ENCODE measurements around the gene ZFP57. TPM values are rescaled to one million over a fixed set of nuclear protein-coding genes. Genes with fewer than 3 reads are reported as not detected.
"Not testable (repeated sequence)": the region's sequence is repeated elsewhere in the genome, so short reads cannot be mapped to it uniquely, and the experiment has no call there.

The ZFP57 gene
- total RNA-seq, 4 donors from 2014 or later: 4.7 to 6.2 TPM; not detected in 2

DNA sequence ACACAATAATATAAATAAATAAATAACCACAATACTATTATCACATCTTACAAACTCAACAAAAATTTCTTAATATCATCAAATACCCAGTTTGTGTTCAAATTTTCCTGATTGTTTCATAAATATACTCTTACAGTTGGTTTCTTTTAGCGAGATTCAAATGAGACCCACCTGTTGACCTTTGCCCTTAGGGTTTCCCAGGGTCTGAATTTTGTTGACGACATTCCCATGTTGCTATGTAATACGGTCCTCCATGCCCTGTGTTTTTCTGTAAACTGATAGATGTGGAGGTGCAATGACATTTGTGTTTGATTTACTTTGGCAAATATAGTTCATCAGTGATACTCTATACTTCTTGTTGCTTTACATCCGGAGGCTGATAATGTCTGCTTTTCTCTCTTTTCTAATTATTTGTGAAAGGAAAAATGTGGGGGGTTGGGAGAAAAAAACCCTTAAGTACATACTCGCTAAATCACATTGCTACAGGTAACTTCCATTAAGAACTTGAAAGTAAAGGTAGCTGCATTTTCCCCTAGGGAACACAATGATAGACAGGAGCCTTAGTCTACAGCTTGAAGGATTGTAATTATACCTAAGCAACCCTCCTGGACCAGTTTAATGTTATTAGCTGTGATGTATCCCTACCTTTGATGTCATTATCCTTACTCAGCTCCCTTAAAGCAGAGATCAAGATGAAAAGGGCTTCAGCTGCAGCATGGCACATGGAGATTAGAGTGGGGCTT lies 17.5 kb downstream of the ZFP57 start:
- WGBS, 2 donors (ENCODE audit: low coverage in 1 of 2): 60 to 65% methylated on average over 5 of the region's 5 CpGs
- TF ChIP-seq POLR2A (IDR thresholded peaks at IDR 0.05) (no peak), POLR2AphosphoS5 (IDR thresholded peaks at IDR 0.05) (no peak), EP300 (IDR thresholded peaks at IDR 0.05) (no peak)
- TF ChIP-seq, protein P1, sequence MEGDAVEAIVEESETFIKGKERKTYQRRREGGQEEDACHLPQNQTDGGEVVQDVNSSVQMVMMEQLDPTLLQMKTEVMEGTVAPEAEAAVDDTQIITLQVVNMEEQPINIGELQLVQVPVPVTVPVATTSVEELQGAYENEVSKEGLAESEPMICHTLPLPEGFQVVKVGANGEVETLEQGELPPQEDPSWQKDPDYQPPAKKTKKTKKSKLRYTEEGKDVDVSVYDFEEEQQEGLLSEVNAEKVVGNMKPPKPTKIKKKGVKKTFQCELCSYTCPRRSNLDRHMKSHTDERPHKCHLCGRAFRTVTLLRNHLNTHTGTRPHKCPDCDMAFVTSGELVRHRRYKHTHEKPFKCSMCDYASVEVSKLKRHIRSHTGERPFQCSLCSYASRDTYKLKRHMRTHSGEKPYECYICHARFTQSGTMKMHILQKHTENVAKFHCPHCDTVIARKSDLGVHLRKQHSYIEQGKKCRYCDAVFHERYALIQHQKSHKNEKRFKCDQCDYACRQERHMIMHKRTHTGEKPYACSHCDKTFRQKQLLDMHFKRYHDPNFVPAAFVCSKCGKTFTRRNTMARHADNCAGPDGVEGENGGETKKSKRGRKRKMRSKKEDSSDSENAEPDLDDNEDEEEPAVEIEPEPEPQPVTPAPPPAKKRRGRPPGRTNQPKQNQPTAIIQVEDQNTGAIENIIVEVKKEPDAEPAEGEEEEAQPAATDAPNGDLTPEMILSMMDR (IDR thresholded peaks at IDR 0.05): no peak
- Histone ChIP-seq H3K27me3 (peaks cover 13% of the 10 kb centered on the region), H3K4me3 (no peak overlapping the region), H3K27ac (no peak overlapping the region), H3K9me3 (no peaks in the 10 kb centered on the region), H3K36me3 (no peaks in the 10 kb centered on the region), H3K4me1 (no peaks in the 10 kb centered on the region)
- ATAC-seq: no peak

DNA sequence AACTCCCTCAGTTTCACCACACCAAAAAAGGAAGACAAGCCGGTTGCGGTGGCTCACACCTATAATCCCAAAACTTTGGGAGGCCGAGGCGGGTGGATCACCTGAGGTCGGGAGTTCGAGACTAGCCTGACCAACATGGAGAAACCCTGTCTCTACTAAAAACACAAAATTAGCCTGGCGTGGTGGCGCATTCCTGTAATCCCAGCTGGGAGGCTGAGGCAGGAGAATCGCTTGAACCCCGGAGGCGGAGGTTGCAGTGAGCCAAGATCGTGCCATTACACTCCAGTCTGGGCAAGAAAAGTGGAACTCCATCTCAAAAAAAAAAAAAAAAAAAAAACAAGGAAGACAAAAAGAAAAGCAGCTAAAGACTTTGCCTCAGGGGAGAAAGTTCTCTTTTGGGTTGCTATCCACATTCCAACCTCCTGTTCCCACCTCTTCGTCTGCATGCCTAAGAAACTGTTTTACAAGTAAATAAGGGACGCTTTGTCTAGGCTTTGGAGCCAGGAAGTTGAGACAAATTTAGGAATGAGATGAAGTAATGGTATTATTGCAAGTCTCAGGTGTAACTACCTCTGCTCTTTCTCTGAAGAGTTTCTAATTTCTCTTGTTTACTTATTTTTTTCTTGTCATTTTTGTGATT lies 19.3 kb downstream of the ZFP57 start:
- not testable (repeated sequence) for H3K4me1 ChIP-seq, ATAC-seq, H3K36me3 ChIP-seq, H3K9me3 ChIP-seq, H3K27ac ChIP-seq, H3K4me3 ChIP-seq
- peaks cover 13% of the 10 kb centered on the region for H3K27me3 ChIP-seq
- 46% methylated on average over 6 to 7 of the region's 14 CpGs for WGBS, 2 donors (ENCODE audit: low coverage in 1 of 2)

DNA sequence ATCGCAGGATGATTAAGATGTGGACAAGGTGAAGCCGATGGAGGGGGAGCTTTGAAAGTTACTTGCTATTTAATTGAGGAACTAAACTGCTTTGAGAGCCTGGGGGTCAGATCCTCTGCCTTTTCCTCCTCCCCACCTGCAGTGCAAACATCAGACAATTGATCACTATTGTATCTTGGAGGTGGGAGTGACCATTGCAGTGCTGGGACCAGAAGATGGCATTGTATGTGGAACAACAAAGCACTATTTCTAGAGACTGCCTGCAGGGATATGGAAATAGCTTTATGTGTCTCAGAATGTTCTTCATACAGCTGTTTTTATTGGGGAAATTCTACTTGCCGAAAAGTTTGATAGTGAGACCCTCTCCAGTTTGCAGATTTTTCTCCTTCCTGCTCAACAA lies 19.9 kb downstream of the ZFP57 start:
- peaks cover 0 to 10% (median 7%) of the 10 kb centered on the region in 3 donors for H3K4me1 ChIP-seq
- no peaks in the 10 kb centered on the region for H3K36me3 ChIP-seq
- H3K27me3 ChIP-seq: peaks cover 13% of the 10 kb centered on the region
- H3K27ac ChIP-seq: no peak overlapping the region
- no peak overlapping the region for H3K4me3 ChIP-seq
- TF ChIP-seq POLR2AphosphoS5 (IDR thresholded peaks at IDR 0.05) (no peak), EP300 (IDR thresholded peaks at IDR 0.05) (no peak), POLR2A (IDR thresholded peaks at IDR 0.05) (no peak)
- TF ChIP-seq, protein P1 (IDR thresholded peaks at IDR 0.05): no peak
- WGBS, 2 donors (ENCODE audit: low coverage in 1 of 2): 61% methylated on average over 3 of the region's 3 CpGs; no CpG with 5 or more reads in 1 of the 2 donors
- no peak for ATAC-seq
- H3K9me3 ChIP-seq: no peaks in the 10 kb centered on the region

DNA sequence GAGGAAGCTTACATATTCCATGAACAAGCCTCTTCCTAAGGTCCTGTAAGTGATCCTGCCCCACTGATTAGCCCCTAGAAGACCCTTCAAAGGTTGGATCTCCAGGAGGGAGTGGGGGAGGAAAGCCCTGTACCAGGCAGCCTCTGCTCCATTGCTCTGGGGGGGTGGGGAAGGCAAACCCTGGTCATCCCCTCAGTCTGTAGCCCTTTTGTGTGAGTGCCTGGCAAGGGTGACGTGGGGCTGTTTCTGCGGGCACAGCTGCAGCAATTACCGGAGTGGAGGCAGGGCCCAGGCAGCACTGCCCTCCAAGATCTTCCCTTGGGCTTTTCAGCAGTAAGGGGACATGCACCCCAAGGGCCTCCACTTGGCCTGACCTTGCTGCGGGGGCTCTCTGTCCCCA lies 24.2 kb downstream of the ZFP57 start, which contains the start of gene MOG:
Gene MOG, plus strand, starts transcription at position 295 of the 400 bp plus-strand sequence. CDS start 118 bp downstream, outside the sequence.
- TF ChIP-seq, protein P1 (IDR thresholded peaks at IDR 0.05): no peak
- TF ChIP-seq EP300 (IDR thresholded peaks at IDR 0.05): no peak
- no peak for TF ChIP-seq POLR2AphosphoS5 (IDR thresholded peaks at IDR 0.05)
- TF ChIP-seq POLR2A (IDR thresholded peaks at IDR 0.05): no peak
- ATAC-seq: no peak
- Histone ChIP-seq H3K27ac (peak within 1 kb of the TSS; percentile 31 to 67 (median 47)), H3K36me3 (no peaks in the 10 kb centered on the region), H3K27me3 (no peaks in the 10 kb centered on the region), H3K9me3 (no peaks in the 10 kb centered on the region), H3K4me3 (no peak within 1 kb of the TSS), H3K4me1 (peaks cover 3 to 38% (median 9%) of the 10 kb centered on the region in 3 donors)
- 60 to 62% methylated on average over 1 to 3 of the region's 4 CpGs for WGBS, 2 donors (ENCODE audit: low coverage in 1 of 2)

DNA sequence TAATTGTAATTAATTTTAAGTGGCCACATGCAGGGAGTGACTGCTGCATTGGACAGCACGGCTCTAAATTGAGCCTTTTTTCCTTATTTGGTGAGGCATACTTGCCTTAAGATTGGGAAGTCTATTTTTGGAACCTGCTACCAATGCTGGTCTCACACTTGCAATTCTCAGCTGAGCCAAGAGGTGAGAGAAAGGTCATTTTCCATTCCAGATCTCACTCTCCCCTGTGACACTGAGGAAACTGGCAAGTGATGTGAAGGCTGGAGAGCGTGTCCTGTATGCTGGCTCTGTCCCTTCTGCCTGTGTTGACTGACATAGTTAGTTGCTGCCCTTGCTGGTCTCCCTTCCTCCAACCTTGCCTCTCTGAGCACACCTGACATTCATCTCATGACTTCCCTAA lies 24.8 kb downstream of the ZFP57 start:
- Histone ChIP-seq H3K27ac (peak overlapping the region; percentile 31 to 67 (median 47)), H3K27me3 (no peaks in the 10 kb centered on the region), H3K9me3 (no peaks in the 10 kb centered on the region), H3K4me1 (peaks cover 3 to 38% (median 9%) of the 10 kb centered on the region in 3 donors), H3K4me3 (no peak overlapping the region), H3K36me3 (no peaks in the 10 kb centered on the region)
- WGBS, 2 donors (ENCODE audit: low coverage in 1 of 2): 0 to 8% methylated on average over 2 of the region's 2 CpGs
- TF ChIP-seq POLR2A (IDR thresholded peaks at IDR 0.05) (no peak), EP300 (IDR thresholded peaks at IDR 0.05) (no peak), POLR2AphosphoS5 (IDR thresholded peaks at IDR 0.05) (no peak)
- TF ChIP-seq, protein P1 (IDR thresholded peaks at IDR 0.05): no peak
- ATAC-seq: peak; percentile 42

Measured in gastroesophageal sphincter (tissue), 4 donors.